Liver (tissue), 9 donors: ENCODE measurements around the gene PRSS22. TPM values are rescaled to one million over a fixed set of nuclear protein-coding genes. Genes with fewer than 3 reads are reported as not detected.

Experiments used
- DNase-seq: peaks from one replicate; pipeline ENCODE4 v3.0.0-alpha.2; 2017; ENCODE audit warnings: low spot score
- H3K27ac ChIP-seq, 2 donors: one replicate each; pipeline ENCODE4 v1.7.0; 2013; ENCODE audit warnings: inconsistent platforms in 2 of 2, low read length in 2 of 2, control low read depth in 1 of 2, low read depth in 1 of 2, mild to moderate bottlenecking in 1 of 2
- H3K27me3 ChIP-seq, 4 donors: one replicate each; pipeline versions ENCODE4 v1.6.1 to v1.7.0; 2013; ENCODE audit warnings: low read length in 3 of 4, inconsistent platforms in 1 of 4, mild to moderate bottlenecking in 1 of 4, moderate library complexity in 1 of 4; ENCODE audit not compliant: control insufficient read depth in 4 of 4, insufficient read depth in 4 of 4
- H3K36me3 ChIP-seq, 4 donors: one replicate each; pipeline versions ENCODE4 v1.6.1 to v1.7.0; 2013; ENCODE audit warnings: low read length in 3 of 4, mild to moderate bottlenecking in 3 of 4, low read depth in 1 of 4, moderate library complexity in 1 of 4; ENCODE audit not compliant: control insufficient read depth in 4 of 4, insufficient read depth in 3 of 4
- H3K4me1 ChIP-seq, 4 donors: one replicate each; pipeline versions ENCODE4 v1.6.1 to v1.7.0; 2013; ENCODE audit warnings: low read length in 3 of 4, mild to moderate bottlenecking in 3 of 4, moderate library complexity in 1 of 4; ENCODE audit not compliant: control insufficient read depth in 4 of 4, insufficient read depth in 4 of 4
- H3K4me3 ChIP-seq, 3 donors: one replicate each; pipeline versions ENCODE4 v1.6.1 to v1.7.0; 2013; ENCODE audit warnings: low read length in 3 of 3, control low read depth in 1 of 3, low read depth in 1 of 3, mild to moderate bottlenecking in 1 of 3
- H3K9ac ChIP-seq, 2 donors: one replicate each; pipeline ENCODE4 v1.7.0; 2013; ENCODE audit warnings: low read length in 2 of 2, mild to moderate bottlenecking in 2 of 2, moderate library complexity in 2 of 2, control low read depth in 1 of 2, low read depth in 1 of 2
- H3K9me3 ChIP-seq, 4 donors: one replicate each; pipeline versions ENCODE4 v1.6.1 to v1.7.0; 2013; ENCODE audit warnings: low read length in 3 of 4; ENCODE audit not compliant: control insufficient read depth in 4 of 4
- EGR1 ChIP-seq, 2 donors: IDR thresholded peaks; 2 replicates each; pipeline ENCODE4 v1.6.1; 2016 to 2018; ENCODE audit warnings: antibody characterized with exemption in 2 of 2, low read depth in 2 of 2
- FOXA2 ChIP-seq: IDR thresholded peaks from 2 replicates; pipeline ENCODE4 v1.6.1; 2016; ENCODE audit warnings: antibody characterized with exemption
- GABPA ChIP-seq, 2 donors: IDR thresholded peaks in 1 of 2; conservative IDR thresholded peaks in 1 of 2; 2 replicates each; pipeline ENCODE4 v1.6.1; 2016; ENCODE audit warnings: antibody characterized with exemption in 2 of 2, mild to moderate bottlenecking in 1 of 2, moderate library complexity in 1 of 2
- HNF4A ChIP-seq, 2 donors: conservative IDR thresholded peaks; 2 replicates each; pipeline ENCODE4 v1.6.1; 2016; ENCODE audit warnings: antibody characterized with exemption in 2 of 2, mild to moderate bottlenecking in 2 of 2
- HNF4G ChIP-seq: IDR thresholded peaks from 2 replicates; pipeline ENCODE4 v1.6.1; 2016; ENCODE audit warnings: antibody characterized with exemption
- JUND ChIP-seq, 2 donors: IDR thresholded peaks; 2 replicates each; pipeline ENCODE4 v1.6.1; 2016; ENCODE audit warnings: antibody characterized with exemption in 2 of 2
- NR2F2 ChIP-seq: IDR thresholded peaks from 2 replicates; pipeline ENCODE4 v1.6.1; 2016; ENCODE audit warnings: antibody characterized with exemption
- RAD21 ChIP-seq, 2 donors: IDR thresholded peaks; 2 replicates each; pipeline ENCODE4 v1.6.1; 2016; ENCODE audit warnings: antibody characterized with exemption in 2 of 2, mild to moderate bottlenecking in 2 of 2
- RXRA ChIP-seq, 2 donors: IDR thresholded peaks; 2 replicates each; pipeline ENCODE4 v1.6.1; 2017 to 2018; ENCODE audit warnings: antibody characterized with exemption in 2 of 2, mild to moderate bottlenecking in 1 of 2
- SP1 ChIP-seq: IDR thresholded peaks from 2 replicates; pipeline ENCODE4 v1.6.1; 2018; ENCODE audit warnings: antibody characterized with exemption, mild to moderate bottlenecking
- TAF1 ChIP-seq: conservative IDR thresholded peaks from 2 replicates; pipeline ENCODE4 v1.6.1; 2016; ENCODE audit warnings: antibody characterized with exemption, mild to moderate bottlenecking
- YY1 ChIP-seq: IDR thresholded peaks from 2 replicates; pipeline ENCODE4 v1.6.1; 2016; ENCODE audit warnings: antibody characterized with exemption, mild to moderate bottlenecking
- WGBS: extraction: QIAGEN DNeasy Blood & Tissue Kit; methylation state at CpG from one replicate; pipeline ENCODE4 v1.1.7; 2013; 5-methylcytosine and 5-hydroxymethylcytosine counted together
- polyA plus RNA-seq, 2 donors: library from polyadenylated mRNA; stranded (reverse) in 1 of 2; unstranded in 1 of 2; fragments of 200-250 nt in 1 of 2; fragments of >200 nt in 1 of 2; fragmentation: Nextera tagmentation in 1 of 2; extraction: Ambion mirVana in 1 of 2; gene quantifications; one replicate each; pipeline versions ENCODE4 v1.2.1 to v1.2.3, GENCODE V29; 2013 to 2015
- total RNA-seq, 2 donors: library from RNA; depleted of rRNA; stranded (reverse); fragments of >200 nt; gene quantifications; one replicate each; pipeline ENCODE4 v1.2.3, GENCODE V29; 2014
- TF ChIP-seq, protein P1 (sequence below): IDR thresholded peaks from 2 replicates; pipeline ENCODE4 v1.6.1; 2016; ENCODE audit warnings: antibody characterized with exemption, mild to moderate bottlenecking
- TF ChIP-seq, protein P2 (sequence below): fragments of 150-350 bp; IDR thresholded peaks from 2 replicates; pipeline ENCODE4 v1.5.1; 2017; ENCODE audit warnings: improper control_type of control experiment, low read depth, low read length; ENCODE audit not compliant: missing input control
- donor health status: healthy.
- donor health status: healthy.
- donor health status: healthy.
- donor health status: healthy.
- donor health status: healthy.

Gene PRSS22
- total and polyA plus RNA-seq, 4 donors: 0.23 to 1.1 (median 0.32) TPM; not detected in 1

DNA sequence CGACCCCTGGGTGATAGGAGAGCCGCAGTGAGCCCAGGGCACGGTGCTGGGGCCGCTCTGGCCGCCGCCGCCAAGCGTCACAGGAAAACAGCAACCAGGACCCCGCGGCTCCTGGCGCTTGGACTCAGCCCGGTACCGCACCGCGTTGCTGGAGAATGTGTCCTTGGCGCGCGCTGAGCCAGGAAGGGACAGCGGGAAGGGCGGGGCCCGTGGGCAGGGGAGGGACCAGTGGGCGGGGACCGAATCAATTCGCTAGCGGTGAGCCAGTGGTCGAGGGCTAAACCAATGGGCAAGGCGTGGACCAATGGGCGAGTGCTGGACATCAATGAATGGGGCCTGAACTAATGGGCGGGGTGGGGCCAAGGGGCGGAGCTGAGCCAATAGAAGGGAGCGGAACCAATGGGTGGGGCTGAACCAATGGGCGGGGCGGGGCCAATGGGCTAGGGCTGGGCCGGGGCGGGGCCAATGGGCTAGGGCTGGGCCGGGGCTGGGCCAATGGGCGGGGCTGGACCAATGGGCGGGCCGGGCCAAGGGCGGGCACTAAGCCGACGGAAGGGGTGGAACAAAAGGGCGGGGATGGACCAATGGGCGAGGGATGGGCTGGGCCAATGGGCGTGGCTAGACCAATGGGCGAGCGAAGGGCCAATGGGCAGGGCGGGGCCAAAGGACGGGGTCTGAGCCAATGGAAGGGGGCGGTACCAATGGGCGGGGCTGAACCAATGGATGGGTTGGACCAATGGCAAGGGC lies 47.4 kb upstream of the PRSS22 start:
- Histone ChIP-seq H3K27ac (peak overlapping the region; percentile 66 to 75), H3K4me1 (peaks cover 0 to 16% (median 7%) of the 10 kb centered on the region in 4 donors), H3K36me3 (no peaks in the 10 kb centered on the region), H3K4me3 (peak overlapping the region; percentile 30 to 72 (median 68)), H3K9me3 (no peaks in the 10 kb centered on the region), H3K27me3 (no peaks in the 10 kb centered on the region), H3K9ac (no peak overlapping the region)
- DNase-seq: peak; percentile 91
- peak in 1 of 2 donors; percentile 19 for TF ChIP-seq HNF4A (conservative IDR thresholded peaks at IDR 0.05)
- TF ChIP-seq FOXA2: no peak
- TF ChIP-seq, protein P1, sequence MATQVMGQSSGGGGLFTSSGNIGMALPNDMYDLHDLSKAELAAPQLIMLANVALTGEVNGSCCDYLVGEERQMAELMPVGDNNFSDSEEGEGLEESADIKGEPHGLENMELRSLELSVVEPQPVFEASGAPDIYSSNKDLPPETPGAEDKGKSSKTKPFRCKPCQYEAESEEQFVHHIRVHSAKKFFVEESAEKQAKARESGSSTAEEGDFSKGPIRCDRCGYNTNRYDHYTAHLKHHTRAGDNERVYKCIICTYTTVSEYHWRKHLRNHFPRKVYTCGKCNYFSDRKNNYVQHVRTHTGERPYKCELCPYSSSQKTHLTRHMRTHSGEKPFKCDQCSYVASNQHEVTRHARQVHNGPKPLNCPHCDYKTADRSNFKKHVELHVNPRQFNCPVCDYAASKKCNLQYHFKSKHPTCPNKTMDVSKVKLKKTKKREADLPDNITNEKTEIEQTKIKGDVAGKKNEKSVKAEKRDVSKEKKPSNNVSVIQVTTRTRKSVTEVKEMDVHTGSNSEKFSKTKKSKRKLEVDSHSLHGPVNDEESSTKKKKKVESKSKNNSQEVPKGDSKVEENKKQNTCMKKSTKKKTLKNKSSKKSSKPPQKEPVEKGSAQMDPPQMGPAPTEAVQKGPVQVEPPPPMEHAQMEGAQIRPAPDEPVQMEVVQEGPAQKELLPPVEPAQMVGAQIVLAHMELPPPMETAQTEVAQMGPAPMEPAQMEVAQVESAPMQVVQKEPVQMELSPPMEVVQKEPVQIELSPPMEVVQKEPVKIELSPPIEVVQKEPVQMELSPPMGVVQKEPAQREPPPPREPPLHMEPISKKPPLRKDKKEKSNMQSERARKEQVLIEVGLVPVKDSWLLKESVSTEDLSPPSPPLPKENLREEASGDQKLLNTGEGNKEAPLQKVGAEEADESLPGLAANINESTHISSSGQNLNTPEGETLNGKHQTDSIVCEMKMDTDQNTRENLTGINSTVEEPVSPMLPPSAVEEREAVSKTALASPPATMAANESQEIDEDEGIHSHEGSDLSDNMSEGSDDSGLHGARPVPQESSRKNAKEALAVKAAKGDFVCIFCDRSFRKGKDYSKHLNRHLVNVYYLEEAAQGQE: peak; percentile 95
- peak; percentile 65 for TF ChIP-seq TAF1
- TF ChIP-seq RXRA (IDR thresholded peaks at IDR 0.05): no peak
- peak; percentile 92 for TF ChIP-seq SP1
- peak in 1 of 2 donors; percentile 40 for TF ChIP-seq GABPA (IDR thresholded peaks at IDR 0.05 in 1 of 2, conservative IDR thresholded peaks at IDR 0.05 in 1 of 2)
- no peak for TF ChIP-seq EGR1 (IDR thresholded peaks at IDR 0.05; ENCODE audit: low read depth in 2 of 2)
- TF ChIP-seq YY1: no peak
- no peak for TF ChIP-seq HNF4G
- 1% methylated on average over 51 of the region's 51 CpGs for WGBS

DNA sequence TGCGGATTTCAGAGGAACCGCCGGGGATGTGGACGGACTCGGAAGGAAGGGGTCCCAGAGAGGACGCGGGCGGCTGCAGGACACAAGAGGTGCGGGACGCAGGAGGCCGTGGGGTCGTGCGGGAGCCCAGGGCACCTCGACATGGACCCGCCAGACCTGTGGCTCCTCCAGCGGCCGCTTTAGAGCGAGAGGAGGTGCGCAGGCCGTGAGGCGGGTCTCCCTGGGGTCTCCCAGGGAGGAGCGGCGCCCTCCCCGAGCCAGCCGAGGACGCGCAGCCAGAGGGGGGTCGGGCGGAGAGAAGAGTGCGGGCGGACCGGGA lies 46.9 kb upstream of the PRSS22 start:
- H3K4me3 ChIP-seq: peak overlapping the region; percentile 30 to 72 (median 68)
- TF ChIP-seq JUND (IDR thresholded peaks at IDR 0.05) (no peak), EGR1 (IDR thresholded peaks at IDR 0.05; ENCODE audit: low read depth in 2 of 2) (no peak), HNF4A (conservative IDR thresholded peaks at IDR 0.05) (no peak), NR2F2 (no peak), HNF4G (no peak), TAF1 (no peak), FOXA2 (no peak)
- peaks cover 0 to 16% (median 7%) of the 10 kb centered on the region in 4 donors for H3K4me1 ChIP-seq
- no peak for DNase-seq
- WGBS: under 1% methylated on average over 32 of the region's 32 CpGs
- H3K9ac ChIP-seq: peak overlapping the region in 1 of 2 donors; percentile 60
- H3K9me3 ChIP-seq: no peaks in the 10 kb centered on the region
- H3K36me3 ChIP-seq: no peaks in the 10 kb centered on the region
- H3K27me3 ChIP-seq: no peaks in the 10 kb centered on the region
- peak overlapping the region; percentile 66 to 75 for H3K27ac ChIP-seq

DNA sequence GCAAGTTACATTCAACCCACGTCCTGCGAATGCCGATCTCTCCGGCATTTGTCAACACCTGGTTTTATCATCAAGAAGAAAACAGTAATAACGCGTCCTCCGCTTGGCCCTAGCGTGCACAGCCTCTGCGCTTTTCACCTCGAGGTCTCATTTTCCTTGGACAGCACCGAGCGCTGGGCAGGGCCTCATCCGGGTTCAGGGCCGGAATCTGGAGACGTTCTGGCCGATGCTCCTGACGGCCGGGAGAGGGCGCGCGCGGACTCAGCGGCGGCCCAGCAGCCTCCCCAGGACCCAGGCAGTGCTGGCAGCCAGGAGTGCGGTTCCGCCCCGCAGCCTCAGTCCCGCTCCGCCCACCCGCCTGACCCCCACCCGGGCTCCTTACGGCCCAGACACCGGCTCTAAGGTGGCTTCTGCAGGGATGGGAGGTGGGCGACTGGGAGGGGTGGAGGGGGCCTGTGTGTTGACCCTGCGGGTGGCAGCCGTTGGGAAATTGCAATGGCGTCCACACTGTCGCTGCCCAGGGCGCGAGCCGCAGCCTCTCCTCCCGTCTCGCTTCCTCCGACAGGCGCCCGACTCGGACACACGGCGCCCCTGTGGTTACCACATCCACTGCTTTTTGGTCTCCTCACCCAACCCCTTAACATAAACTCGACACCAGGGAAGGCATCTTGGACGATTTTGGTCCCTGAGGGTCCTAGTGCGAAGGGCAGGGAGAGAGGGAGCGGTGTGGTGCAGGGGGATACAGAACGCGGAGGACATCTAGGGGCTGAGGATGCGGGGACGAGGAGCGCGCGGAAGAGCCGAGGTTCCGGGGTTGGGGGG lies 46.3 kb upstream of the PRSS22 start:
- H3K9me3 ChIP-seq: no peaks in the 10 kb centered on the region
- peak overlapping the region; percentile 66 to 75 for H3K27ac ChIP-seq
- no peak for TF ChIP-seq GABPA (IDR thresholded peaks at IDR 0.05 in 1 of 2, conservative IDR thresholded peaks at IDR 0.05 in 1 of 2)
- TF ChIP-seq, protein P2, sequence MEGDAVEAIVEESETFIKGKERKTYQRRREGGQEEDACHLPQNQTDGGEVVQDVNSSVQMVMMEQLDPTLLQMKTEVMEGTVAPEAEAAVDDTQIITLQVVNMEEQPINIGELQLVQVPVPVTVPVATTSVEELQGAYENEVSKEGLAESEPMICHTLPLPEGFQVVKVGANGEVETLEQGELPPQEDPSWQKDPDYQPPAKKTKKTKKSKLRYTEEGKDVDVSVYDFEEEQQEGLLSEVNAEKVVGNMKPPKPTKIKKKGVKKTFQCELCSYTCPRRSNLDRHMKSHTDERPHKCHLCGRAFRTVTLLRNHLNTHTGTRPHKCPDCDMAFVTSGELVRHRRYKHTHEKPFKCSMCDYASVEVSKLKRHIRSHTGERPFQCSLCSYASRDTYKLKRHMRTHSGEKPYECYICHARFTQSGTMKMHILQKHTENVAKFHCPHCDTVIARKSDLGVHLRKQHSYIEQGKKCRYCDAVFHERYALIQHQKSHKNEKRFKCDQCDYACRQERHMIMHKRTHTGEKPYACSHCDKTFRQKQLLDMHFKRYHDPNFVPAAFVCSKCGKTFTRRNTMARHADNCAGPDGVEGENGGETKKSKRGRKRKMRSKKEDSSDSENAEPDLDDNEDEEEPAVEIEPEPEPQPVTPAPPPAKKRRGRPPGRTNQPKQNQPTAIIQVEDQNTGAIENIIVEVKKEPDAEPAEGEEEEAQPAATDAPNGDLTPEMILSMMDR: peak; percentile 89
- no peak for TF ChIP-seq HNF4G
- no peak for TF ChIP-seq NR2F2
- TF ChIP-seq YY1: peak; percentile 90
- no peak for TF ChIP-seq JUND (IDR thresholded peaks at IDR 0.05)
- no peak for TF ChIP-seq FOXA2
- TF ChIP-seq RAD21 (IDR thresholded peaks at IDR 0.05): peak; percentile 56 to 77
- no peak for TF ChIP-seq HNF4A (conservative IDR thresholded peaks at IDR 0.05)
- TF ChIP-seq RXRA (IDR thresholded peaks at IDR 0.05): peak; percentile 7 to 14
- TF ChIP-seq, protein P1: peak; percentile 28
- H3K4me1 ChIP-seq: peaks cover 0 to 16% (median 7%) of the 10 kb centered on the region in 4 donors
- peak; percentile 86 for DNase-seq
- no peaks in the 10 kb centered on the region for H3K27me3 ChIP-seq
- no peaks in the 10 kb centered on the region for H3K36me3 ChIP-seq
- WGBS: 2% methylated on average over 62 of the region's 62 CpGs
- H3K9ac ChIP-seq: peak overlapping the region in 1 of 2 donors; percentile 60
- peak overlapping the region; percentile 30 to 72 (median 68) for H3K4me3 ChIP-seq
